HG03575 (cell line): ENCODE measurements around the gene CRAT.
"Not testable (repeated sequence)": the region's sequence is repeated elsewhere in the genome, so short reads cannot be mapped to it uniquely, and the experiment has no call there.

ENCODE experiments used
- ATAC-seq: cut with Tn5 transposase; IDR thresholded peaks from one replicate; pipeline ENCODE4 v1.9.1; 2021; ENCODE audit not compliant: unreplicated experiment, insufficient number of reproducible peaks, low FRiP score; ENCODE audit errors: extremely low read depth

CRAT gene

DNA sequence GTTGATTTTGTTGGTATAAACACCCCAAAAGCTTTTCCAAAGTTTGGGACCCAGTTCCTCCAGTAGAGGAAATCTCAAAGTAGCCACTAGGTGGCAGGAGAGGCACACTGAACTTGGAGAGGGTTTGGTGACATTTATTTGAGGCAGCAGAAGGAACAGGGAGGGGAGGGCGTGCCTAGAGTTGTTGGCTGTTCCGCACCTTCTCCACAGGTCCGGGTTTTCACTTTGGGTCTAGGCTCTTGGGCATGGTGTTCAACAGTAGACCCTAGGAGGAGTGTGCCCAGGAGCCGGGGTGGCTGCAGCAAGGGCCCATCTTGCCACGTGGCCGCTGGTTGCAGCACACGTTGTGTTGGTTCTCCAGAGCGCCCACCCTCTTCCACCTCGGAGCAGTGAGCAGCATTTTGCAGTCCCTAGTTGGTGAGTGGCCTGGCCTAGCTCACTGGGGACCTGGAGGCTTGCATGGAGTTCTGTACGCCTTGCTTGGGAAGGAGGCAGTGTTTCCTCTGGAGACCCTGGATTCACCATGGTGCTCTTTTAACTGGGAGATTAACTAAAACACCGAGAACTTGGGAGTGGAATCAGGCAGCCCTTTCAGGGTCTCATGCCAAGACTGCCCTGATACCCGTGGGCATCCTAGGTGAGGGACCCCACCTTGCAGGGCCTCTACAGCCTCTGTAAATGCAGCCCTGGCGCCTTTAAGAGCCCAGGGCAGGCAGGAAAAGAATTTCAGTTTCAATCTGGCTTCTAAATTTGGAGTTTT lies 28.8 kb upstream of the CRAT start:
- no peak for ATAC-seq

DNA sequence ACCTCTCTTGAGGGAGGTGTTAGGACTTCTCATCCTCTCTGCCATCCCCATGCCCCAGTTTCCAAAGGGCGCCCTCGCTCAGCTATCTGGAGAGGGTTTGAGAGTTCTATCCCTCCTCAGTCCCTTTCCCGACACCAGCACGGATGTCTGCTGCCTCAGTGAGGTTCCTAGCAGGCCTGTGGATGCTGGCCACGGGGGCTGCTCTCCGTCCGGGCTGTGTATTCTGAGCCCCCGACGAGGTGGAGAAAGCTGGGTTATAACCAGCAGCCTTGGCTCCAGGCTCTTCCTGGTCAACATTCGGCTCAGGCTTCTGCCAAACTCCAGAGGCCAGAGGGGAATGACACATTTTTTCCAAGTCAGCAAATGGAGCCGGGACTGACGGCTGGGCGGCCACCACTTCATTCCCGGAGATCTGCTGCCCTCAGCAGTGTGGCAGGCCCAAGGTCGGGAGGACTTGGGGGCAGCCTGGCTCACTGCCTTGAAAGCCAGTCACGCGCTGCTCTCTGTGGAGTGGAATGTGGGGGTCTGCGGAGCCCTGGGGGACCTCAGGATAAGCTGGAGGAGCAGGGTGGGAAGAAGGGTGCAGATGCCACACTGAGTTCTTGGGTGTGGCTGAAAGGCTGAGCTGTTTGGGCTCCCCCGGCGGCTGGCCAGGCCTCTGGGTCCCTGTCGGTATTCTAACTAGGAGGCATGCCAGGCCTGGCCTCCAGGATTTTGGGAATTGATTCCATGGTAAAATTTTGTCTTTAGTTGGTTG lies 28.1 kb upstream of the CRAT start:
- ATAC-seq = no peak

DNA sequence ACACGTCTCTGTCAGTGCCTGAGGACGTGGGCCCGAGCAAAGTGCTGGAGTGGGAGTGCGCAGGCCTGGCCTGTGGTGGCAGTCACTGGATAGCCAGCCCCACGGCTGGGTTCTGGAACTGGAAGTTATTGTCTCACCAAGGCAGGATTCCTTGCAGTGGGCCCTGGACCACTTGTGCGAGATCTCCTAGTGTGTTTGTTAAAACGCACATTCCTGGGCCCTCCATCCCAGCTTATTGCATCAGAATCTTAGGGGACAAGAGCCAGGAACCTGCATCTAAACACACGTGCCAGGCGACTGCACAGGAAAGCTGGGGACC lies 27.5 kb upstream of the CRAT start:
- no peak for ATAC-seq

DNA sequence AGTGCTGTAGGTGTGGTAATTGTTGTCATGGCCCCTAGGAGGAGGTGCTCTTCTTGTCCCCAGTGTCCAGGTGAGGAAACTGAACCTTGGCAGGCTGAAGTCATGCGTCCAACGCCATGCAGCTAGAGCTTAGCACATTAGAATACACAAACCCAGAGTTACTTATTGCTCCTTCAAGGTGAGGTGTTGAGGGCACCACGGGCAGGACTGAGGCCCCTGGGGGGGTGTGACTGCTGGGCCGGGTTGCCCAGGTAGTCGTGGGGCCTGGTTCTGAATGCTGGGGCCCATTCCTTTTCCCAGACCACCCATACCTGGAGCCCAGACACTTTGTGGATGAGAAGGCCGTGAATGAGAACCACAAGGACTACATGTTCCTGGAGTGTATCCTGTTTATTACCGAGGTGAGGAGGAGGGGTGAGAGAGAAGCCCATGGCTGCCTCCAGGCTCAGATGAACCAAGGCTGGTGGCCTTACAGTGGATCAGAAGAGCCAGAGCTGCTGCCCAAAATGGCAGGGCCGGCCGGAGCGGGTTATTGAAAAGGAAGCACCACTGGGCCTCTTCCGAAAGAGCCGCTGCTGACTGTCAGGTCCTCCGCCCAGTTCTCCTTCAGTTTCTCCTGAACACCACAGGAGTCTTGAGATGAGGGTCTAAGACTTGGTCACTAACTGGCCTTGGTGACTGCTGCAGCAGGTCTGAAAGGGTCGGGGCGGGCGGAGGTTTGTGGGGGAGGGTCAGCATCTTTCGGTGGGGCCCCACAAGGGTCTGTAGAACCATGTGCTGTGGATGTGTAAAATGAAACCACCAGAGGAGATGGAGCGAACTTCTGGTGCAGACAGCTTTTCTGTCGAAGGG lies 26.9 kb upstream of the CRAT start:
- ATAC-seq = no peak

DNA sequence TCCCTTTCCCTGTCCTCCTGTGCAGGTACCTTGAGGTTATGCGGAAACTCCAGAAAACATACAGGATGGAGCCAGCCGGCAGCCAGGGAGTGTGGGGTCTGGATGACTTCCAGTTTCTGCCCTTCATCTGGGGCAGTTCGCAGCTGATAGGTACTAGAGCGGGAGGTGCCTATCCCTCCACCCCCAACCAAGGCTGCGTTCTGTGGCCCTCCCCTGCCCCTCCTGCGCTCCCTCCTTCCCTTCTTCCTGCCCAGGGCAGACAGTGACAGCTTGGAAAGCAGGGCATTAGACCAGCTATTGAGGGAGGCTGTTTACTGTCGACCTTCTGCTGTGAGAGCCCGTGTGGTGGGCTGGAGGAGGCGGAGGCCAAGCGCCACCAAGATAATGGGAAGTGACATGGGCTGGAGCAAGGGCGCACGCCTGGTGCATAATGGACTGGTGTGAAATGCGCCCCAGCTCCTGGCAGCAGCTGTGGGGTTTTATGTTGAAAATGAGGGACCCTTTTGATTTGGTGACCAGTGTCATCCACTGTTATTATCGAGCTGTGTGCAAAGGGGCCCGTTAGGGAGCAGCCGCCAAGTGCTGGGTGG lies 25.9 kb upstream of the CRAT start:
- no peak for ATAC-seq

DNA sequence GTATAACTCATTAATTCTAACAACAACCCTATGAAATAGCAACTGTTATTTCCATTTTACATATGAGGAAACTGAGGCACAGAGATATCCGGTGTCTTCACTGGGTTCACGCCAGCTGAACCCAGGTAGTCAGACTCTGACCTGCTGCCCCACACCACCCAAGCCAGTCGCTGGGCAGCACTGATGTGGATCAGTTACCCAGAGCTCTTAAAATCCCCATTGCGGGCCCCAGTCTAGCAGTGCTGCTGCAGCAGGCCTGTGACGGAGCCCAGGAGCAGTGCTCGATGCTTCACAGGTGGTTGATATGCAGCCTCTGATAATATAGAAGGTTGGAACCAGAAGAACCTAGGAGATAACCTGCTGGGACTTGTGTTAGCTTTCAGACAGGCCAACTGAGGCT lies 24.9 kb upstream of the CRAT start:
- no peak for ATAC-seq

DNA sequence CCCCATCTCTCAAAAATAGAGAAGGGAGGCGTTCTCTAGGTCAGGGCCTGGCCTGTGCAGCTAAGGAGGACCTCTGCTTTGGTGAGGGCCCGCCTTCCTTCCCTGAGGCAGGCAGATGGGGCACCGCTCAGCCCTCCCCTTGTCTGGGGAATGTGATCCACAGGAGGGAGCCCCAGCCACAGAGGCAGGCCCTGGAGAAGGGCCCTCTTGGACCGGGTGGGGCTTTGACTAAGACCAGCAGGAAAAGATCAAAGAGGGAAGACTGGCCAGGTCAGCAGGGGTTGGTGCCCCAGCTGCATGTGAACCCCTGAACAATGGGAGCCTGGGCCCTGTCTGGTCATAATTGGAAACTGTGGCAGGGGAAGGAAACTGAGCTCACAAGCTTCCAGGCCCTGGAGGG lies 22.5 kb upstream of the CRAT start:
- no peak for ATAC-seq

DNA sequence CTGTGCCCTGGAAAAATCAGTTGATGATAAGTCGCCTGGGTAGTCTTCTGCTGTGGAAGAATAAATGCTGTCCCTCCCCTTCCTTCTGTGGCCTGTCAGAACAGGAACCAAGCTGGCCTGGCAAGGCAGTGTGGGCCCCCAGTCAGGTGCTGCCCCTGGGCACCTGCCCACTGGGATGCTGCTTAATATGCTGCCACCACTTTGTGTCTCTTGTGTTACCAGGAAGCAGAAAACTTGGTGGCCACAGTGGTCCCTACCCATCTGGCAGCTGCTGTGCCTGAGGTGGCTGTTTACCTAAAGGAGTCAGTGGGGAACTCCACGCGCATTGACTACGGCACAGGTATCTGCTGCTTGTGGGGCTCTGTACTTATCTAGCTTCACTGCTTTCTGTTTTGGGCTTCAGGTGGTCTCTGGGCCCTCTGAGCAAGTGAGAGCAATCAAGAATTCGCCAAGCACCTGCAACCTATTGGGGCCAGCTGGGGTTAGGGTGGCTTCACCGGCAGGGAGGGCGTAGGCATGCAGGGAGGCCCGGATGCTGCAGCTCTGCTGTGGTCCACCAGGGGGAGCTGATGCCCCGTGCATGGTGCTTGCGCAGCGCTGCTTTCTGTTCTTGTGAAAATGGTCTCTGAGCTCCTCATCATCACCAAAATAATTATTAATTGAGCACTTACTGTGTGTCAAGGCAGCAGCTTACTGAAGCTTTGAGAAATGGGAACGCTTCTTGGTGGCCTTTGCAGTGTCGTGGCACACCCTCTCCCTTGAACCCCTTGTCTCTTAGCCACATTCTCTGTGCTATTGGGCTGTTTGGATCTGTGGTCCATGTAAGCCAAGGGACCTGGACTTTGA lies 20.9 kb upstream of the CRAT start:
- ATAC-seq = no peak

DNA sequence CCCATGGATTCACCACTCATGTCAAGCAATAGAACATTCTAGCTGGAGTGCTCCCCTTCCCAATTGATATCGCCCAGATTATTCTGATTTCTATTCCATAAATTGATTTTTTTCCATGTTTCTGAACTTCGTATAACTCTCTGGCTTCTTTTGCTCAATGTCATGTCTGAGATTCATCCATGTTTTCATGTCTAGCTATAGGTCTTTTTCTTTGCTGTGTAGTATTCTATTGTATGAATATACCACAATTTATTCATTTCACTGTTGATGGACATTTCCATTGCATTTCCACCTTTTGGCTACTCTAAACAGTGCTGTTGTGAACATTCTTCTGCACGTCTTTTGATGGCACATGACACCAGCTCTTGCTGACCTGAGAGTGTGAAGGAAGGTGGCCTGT lies 20.2 kb upstream of the CRAT start:
- ATAC-seq = no peak

DNA sequence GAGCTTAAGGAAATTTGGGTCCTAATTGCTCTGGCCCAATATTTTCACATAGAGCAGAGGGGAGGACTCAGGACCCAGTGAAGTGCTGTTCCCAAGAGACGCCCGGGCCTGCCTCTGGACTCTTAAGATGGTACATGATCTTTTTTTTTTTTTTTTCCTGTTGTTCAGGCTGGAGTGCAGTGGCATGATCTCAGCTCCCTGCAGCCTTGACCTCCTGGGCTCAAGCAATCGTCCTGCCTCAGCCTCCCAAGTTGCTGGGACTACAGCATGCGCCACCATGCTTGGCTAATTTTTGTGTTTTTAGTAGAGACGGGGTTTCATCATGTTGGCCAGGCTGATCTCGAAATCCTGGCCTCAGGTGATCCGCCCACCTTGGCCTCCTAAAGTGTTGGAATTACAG lies 19.7 kb upstream of the CRAT start:
- ATAC-seq = not testable (repeated sequence)

DNA sequence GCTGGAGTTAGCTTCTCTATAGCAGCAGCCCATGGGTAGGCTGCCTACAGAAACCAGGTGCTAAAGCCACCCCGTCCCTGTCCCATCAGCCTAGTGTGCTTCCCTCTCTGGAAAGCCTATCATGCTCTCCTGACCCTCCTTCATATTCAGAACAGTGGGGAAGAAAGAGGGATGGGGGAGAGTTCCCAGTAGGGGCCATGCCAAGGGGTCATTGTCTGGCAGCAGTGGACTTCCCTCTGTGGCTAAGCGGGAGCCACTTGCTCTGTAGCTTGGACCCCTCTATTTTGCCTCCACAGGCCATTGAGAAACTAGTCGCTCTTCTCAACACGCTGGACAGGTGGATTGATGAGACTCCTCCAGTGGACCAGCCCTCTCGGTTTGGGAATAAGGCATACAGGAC lies 18.1 kb upstream of the CRAT start:
- no peak for ATAC-seq

DNA sequence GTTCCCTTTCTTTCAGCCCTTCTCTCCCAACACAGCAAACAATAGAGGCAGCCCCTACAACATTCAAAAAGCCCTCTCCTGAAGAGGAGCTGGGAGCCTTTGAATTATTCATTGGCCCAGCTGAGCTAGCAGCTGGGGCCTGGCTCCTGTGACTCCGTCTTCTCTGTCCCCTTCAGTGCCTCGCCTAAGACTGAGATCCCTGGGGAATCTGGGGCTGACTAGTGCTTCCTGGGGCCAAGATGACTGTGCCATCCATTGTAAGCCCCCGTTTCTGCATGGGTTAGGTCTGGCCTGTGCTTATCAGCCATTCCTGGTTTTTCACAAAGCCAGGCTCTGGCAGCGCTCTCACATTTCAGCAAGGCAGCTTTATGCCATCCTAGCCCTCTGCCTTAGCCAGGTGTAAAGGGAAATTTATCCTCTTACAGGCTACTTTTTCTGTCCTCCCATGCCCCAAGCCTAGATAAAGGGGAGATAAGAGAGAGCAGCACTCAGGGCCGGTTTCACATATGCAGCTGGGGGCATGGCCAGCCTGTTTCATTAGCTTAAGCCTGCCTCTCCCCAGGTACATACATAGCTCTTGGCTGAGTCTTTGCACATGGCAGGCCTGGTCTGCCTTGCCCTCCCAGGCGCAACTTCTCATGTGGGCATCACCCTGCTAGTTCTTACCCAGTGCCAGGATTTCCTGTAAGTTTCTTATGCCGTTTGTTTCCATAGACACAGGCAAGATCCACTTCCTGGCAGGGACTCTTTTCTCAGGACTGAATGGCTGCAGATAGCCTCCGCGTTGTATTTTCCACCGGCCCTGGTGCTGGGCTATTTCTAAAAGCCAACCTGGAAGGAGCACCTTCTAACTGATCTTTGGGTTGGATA lies 16.4 kb upstream of the CRAT start:
- no peak for ATAC-seq

DNA sequence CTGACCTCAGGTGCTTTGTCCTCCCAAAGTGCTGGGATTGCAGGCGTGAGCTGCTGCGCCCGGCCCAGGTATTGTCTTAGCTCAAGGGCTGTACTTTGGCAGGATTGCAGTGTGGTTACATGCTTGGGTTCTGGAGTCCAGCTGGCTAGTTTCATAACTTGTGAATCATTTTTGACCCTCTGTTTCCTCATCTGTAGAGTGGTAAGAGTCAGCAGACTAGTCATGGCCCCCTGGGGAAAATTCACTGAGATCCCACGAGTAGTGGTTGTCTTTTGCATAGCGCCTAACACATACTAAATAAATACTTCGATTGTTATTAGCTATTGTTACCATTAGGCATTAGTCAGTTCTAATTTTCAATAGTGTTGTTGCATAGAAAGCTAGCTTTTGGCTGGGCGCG lies 14.9 kb upstream of the CRAT start:
- no peak for ATAC-seq

DNA sequence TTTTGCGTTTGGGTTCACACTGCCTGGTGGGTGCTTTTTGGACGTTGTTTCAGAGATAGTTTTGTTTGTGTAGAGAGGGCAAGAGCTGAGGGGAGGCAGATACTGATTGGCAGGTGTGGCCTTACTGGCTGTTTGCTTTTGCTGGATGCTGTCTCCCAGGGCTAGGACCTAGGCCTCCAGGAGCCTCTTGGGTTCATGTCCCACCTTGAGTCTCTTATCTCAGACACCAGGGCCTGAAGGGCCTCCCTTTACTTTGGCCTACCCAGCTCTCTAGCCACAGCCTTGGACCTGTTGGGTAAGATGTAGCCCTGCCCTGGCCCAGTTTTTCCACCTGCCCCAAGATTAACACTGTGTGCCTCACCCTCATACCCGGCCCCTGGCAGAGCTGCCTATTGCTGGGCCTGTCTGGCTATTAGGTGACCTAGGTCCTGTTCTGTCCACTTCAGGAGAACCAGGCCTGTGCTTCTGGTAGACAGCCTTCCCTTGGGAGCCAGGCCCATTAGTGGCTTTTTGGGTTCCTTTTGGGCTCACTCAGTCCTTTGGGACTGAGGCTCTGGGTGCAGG lies 14.0 kb upstream of the CRAT start:
- ATAC-seq = no peak

DNA sequence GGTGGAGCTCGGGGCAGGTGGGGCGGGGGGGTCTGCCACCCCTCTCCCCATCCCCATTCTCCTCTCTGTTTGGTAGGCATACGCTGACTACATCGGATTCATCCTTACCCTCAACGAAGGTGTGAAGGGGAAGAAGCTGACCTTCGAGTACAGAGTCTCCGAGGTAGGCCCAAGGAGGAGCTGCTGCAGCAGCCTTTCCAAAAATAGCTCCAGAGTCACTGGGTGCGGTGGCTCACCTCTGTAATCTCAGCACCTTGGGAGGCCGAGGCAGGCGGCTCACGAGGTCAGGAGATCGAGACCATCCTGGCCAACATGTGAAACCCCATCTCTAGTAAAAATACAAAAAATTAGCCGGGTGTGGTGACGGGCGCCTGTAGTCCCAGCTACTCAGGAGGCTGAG lies 12.4 kb upstream of the CRAT start:
- not testable (repeated sequence) for ATAC-seq

DNA sequence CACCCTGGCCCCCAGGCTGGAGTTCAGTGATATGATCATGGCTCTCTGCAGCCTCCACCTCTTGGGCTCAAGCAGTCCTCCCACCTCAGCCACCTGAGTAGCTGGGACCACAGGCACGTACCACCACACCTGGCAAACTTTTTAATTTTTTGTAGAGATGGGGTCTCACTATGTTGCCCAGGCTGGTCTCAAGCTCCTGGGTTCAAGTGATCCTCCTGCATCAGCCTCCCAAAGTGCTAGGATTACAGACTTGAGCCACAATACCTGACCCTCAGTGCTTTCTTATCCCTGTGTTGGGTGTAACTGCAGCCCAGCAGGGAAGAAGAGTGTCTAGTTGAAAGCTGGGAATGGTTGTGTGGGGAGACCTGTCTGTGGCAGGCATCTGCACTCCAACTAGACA lies 11.5 kb upstream of the CRAT start:
- ATAC-seq = no peak

DNA sequence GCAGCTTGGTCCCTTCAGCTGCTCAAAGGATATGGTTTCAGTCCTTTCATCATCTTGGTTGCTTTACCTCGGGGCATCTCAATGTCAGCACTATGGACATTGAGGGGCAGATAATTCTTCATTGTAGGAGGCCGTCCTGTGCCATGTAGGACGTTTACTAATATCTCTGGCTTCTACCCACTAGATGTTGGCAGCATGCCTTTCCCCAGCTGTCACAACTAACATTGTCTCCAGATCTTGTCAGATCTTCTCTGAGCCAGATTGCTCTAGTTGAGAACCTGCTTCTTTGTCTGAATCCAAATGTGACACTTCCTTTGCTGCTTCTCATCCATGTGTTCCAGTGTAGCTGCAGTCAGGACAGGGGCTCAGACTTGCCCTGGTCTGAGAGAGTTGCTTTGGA lies 10.9 kb upstream of the CRAT start:
- no peak for ATAC-seq

DNA sequence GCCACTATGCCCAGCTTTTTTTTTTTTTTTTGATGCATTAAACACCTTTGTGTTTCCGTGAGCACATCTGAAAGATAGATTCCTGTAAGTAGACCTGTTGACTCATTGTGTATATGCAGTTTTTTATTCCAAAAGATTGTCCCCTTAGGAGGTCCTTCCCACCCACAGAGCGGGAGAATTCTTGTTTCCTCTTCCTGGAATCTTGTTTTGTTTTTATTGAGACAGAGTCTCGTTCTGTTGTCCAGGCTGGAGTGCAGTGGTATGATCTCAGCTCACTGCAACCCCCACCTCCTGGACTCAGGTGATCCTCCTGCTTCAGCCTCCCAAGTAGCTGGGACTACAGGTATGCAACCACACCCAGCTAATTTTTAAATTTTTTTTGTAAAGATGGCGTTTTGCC lies 8.2 kb upstream of the CRAT start:
- no peak for ATAC-seq
